PFSK-1 (cell line): ENCODE measurements around the gene PRDX3.

Source experiments
- FOXP2 ChIP-seq: optimal IDR thresholded peaks from 2 replicates; pipeline ENCODE3; 2011; ENCODE audit warnings: borderline replicate concordance, control low read depth, inconsistent platforms; ENCODE audit not compliant: insufficient read depth; ENCODE audit errors: extremely low read length, extremely low read depth
- POLR2AphosphoS5 ChIP-seq: IDR thresholded peaks from 2 replicates; pipeline ENCODE4 v1.6.1; 2012; ENCODE audit warnings: low read depth, mild to moderate bottlenecking, control low read depth, low read length, moderate library complexity
- SIN3A ChIP-seq: IDR thresholded peaks from 2 replicates; pipeline ENCODE4 v1.6.1; 2012; ENCODE audit warnings: mild to moderate bottlenecking, low read length, moderate library complexity, borderline replicate concordance; ENCODE audit not compliant: insufficient read depth
- TAF1 ChIP-seq: IDR thresholded peaks from 2 replicates; pipeline ENCODE4 v1.6.1; 2012; ENCODE audit warnings: low read length, control low read depth, borderline replicate concordance; ENCODE audit not compliant: insufficient read depth
- TF ChIP-seq, protein P1 (sequence below), 2 experiments: IDR thresholded peaks; 2 replicates each; pipeline versions ENCODE4 v1.6.1 to v1.8.0; 2011 to 2012; ENCODE audit warnings: low read depth in 2 of 2, low read length in 2 of 2, control low read depth in 1 of 2, inconsistent platforms in 1 of 2, mild to moderate bottlenecking in 1 of 2, moderate library complexity in 1 of 2; ENCODE audit not compliant: insufficient read depth in 1 of 2

Gene PRDX3

DNA sequence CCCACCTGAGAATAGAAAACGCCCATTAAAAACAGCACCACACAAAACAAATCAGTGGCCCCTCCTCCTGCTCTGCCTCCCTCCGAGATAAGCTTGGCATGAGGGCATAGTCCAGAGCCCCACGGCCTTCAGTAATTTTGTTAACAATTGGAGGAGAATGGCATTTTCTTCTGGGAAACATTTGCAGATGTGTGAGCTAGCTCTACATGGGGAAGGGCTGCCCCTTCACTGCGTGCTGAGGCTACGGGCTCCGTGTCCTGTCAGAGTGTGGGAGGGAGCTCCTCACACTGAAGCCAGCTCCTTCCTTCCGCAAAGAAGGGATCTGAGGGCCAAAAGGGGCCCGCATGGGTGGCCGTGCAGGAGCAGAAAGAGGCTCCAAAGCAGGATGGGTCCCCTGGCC, 43.9 kb upstream of the PRDX3 start:
- no peak for TF ChIP-seq POLR2AphosphoS5
- TF ChIP-seq, protein P1, sequence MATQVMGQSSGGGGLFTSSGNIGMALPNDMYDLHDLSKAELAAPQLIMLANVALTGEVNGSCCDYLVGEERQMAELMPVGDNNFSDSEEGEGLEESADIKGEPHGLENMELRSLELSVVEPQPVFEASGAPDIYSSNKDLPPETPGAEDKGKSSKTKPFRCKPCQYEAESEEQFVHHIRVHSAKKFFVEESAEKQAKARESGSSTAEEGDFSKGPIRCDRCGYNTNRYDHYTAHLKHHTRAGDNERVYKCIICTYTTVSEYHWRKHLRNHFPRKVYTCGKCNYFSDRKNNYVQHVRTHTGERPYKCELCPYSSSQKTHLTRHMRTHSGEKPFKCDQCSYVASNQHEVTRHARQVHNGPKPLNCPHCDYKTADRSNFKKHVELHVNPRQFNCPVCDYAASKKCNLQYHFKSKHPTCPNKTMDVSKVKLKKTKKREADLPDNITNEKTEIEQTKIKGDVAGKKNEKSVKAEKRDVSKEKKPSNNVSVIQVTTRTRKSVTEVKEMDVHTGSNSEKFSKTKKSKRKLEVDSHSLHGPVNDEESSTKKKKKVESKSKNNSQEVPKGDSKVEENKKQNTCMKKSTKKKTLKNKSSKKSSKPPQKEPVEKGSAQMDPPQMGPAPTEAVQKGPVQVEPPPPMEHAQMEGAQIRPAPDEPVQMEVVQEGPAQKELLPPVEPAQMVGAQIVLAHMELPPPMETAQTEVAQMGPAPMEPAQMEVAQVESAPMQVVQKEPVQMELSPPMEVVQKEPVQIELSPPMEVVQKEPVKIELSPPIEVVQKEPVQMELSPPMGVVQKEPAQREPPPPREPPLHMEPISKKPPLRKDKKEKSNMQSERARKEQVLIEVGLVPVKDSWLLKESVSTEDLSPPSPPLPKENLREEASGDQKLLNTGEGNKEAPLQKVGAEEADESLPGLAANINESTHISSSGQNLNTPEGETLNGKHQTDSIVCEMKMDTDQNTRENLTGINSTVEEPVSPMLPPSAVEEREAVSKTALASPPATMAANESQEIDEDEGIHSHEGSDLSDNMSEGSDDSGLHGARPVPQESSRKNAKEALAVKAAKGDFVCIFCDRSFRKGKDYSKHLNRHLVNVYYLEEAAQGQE (IDR thresholded peaks at IDR 0.05; ENCODE audit: insufficient read depth in 1 of 2, low read depth in 2 of 2, low read length in 2 of 2) = no peak
- no peak for TF ChIP-seq TAF1
- TF ChIP-seq SIN3A = no peak
- TF ChIP-seq FOXP2 = no peak

DNA sequence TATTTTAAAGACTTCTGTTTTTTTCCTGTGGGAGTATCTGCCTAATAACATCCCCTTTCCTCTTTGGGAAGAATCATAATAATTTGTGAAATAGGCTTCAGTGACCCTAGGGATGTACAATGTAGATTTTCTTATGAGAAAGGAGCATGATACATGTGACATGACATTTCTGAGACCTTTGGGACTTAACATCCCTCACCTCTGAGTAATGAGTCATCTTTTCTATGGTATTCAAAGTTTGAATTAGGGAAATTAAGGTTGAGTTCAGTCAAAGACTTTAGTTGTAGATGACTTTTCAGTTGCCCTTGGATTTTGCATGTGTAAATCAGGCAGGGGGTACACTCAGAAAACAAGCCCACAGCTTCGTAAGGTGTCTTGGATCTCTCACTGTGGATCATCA, 43.1 kb upstream of the PRDX3 start:
- TF ChIP-seq, protein P1 (IDR thresholded peaks at IDR 0.05; ENCODE audit: insufficient read depth in 1 of 2, low read depth in 2 of 2, low read length in 2 of 2) = no peak
- TF ChIP-seq TAF1 = no peak
- TF ChIP-seq SIN3A = no peak
- no peak for TF ChIP-seq FOXP2
- TF ChIP-seq POLR2AphosphoS5 = no peak

DNA sequence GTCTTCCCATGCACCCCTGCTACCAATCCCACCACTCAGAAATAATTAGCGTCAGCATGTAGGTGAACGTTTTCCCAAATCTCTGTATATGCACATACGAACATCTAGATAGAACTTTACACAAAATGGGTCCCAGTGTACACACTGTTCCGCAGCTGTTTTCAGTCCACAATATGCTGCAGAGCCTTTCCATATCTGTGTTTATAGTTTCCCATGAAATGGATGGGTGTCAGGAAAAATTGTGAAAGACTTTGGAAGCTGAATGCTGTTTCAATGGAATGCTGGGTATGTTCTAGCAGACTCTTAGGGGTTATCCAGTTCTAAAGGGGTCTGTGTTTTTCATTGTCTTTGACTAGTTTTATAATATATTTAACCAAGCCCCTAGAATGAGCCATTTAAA, 42.6 kb upstream of the PRDX3 start:
- no peak for TF ChIP-seq FOXP2
- TF ChIP-seq POLR2AphosphoS5 = no peak
- TF ChIP-seq SIN3A = no peak
- TF ChIP-seq, protein P1 (IDR thresholded peaks at IDR 0.05; ENCODE audit: insufficient read depth in 1 of 2, low read depth in 2 of 2, low read length in 2 of 2) = no peak
- no peak for TF ChIP-seq TAF1

DNA sequence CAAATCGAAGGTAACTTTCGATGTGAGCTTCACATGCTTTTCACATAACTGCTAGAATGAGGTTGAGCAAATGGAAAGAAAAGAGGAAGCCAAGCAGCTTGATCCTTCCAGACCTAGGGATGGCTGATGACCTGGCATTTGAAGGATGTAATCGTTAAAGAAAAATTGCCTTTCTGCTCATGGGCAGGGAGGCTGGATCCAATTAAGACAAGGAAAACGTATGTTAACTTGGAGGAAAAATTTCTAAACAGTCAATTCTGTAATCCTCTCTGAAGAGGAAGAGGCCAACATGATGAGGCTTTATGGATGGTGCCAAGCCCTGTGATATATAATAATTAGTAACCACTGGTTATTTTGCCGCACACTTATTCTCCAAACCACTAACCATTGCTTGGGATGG, 41.3 kb upstream of the PRDX3 start:
- TF ChIP-seq FOXP2 (no peak), POLR2AphosphoS5 (no peak), SIN3A (no peak), TAF1 (no peak)
- TF ChIP-seq, protein P1 (IDR thresholded peaks at IDR 0.05; ENCODE audit: insufficient read depth in 1 of 2, low read depth in 2 of 2, low read length in 2 of 2) = no peak

DNA sequence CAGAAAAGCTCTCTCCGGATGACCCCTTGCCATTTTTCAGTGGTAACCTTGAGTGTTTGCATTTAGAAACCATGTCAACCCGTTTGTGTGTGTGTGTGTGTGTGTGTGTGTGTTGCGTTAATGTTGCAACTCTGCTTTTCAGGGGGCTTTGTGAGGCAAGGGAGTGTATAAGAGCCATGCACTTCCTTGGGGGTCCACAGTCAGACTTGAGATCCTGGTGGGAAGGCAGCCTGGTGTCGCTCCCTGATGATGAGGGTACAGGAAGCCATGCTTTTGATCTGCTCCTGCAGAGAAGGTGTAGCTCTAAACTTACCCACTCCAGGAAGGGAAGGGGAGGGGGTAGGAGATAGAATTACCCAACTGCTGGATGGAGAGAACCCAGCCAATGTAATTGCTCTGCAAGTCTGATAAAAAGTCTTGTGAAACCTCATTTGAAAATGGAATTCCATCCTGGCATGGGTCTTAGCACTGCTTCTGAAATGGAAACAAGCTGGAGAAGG, 39.4 kb upstream of the PRDX3 start:
- TF ChIP-seq, protein P1 (IDR thresholded peaks at IDR 0.05; ENCODE audit: insufficient read depth in 1 of 2, low read depth in 2 of 2, low read length in 2 of 2) = no peak
- no peak for TF ChIP-seq FOXP2
- no peak for TF ChIP-seq POLR2AphosphoS5
- no peak for TF ChIP-seq SIN3A
- TF ChIP-seq TAF1 = no peak
